SK-N-SH (cell line): Measurements from ENCODE around the gene NFIX.

Source experiments
- CTCF ChIP-seq: fragments of 200-600 bp; sonication (generic); IDR thresholded peaks from 2 replicates; pipeline ENCODE4 v1.6.1; 2017; ENCODE audit warnings: antibody characterized with exemption, mild to moderate bottlenecking, moderate library complexity
- USF1 ChIP-seq: IDR thresholded peaks from 2 replicates; pipeline ENCODE4 v1.4.0; 2012; ENCODE audit warnings: low read depth, borderline replicate concordance

DNA sequence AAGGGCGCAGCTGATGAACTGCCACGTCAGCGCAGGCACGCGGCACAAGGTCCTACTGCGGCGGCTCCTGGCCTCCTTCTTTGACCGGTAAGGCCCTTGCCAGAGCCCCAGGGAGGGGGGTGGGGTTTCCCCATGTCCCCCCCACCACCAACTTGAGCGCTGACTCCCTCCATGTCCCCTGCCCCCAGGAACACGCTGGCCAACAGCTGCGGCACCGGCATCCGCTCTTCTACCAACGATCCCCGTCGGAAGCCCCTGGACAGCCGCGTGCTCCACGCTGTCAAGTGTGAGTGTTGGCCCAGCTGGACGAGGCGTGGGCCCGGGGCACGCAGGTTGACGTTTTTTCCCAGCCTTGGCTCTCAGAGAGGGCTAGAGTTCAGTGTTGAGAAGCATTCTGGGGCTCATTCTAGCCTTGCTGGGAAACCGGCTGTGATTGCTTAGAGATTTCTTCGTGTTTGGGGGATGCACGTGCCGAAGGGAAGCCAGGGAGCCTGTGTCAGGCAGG is 142.1 kb downstream of the NFIX start:
- TF ChIP-seq CTCF (no peak), USF1 (no peak)
